Fibroblast of pulmonary artery (primary cell): ENCODE results near the gene SLC34A1.
"Not testable (repeated sequence)": the region's sequence is repeated elsewhere in the genome, so short reads cannot be mapped to it uniquely, and the experiment has no call there.

Source experiments
- DNase-seq: peaks from one replicate; pipeline ENCODE4 v3.0.0-alpha.2; 2010; ENCODE audit warnings: low read depth
- H3K4me3 ChIP-seq: replicated peaks from 2 replicates; pipeline ENCODE4 v1.5.1; 2011; ENCODE audit warnings: low read depth, mild to moderate bottlenecking, control low read depth, low read length, moderate library complexity
- CTCF ChIP-seq: IDR thresholded peaks from 2 replicates; pipeline ENCODE4 v1.5.1; 2011; ENCODE audit warnings: mild to moderate bottlenecking, control low read depth, low read length, inconsistent platforms; ENCODE audit errors: missing control alignments

SLC34A1 gene

GRCh38 chr5:177419046-177419445 lies 34.8 kb downstream of the SLC34A1 start:
- TF ChIP-seq CTCF: no peak
- DNase-seq: peak; percentile 85
- no peak overlapping the region for H3K4me3 ChIP-seq

DNA sequence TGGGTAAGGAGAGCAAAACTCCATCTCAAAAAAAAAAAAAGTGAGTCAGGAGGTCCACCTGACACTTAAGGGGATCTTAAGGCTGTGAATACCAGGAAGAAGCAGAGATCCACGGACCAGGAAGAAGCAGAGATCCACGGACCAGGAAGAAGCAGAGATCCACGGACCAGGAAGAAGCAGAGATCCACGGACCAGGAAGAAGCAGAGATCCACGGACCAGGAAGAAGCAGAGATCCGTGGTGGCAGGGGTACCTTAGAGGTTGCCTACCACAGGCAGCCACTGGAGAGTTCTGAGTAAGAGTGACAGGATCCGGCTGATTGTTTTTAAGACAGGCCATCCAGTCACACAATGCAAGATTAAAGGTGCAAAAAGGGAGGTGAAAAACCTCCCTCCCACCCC lies 36.2 kb downstream of the SLC34A1 start:
- not testable (repeated sequence) for DNase-seq, H3K4me3 ChIP-seq

- H3K4me3 ChIP-seq: no peak overlapping the region
- no peak for TF ChIP-seq CTCF
- no peak for DNase-seq
These were observed 37.0 kb downstream of the SLC34A1 start for GRCh38 chr5:177421062-177421798.

- TF ChIP-seq CTCF: no peak
- no peak for DNase-seq
- H3K4me3 ChIP-seq: no peak overlapping the region
These were observed 39.4 kb downstream of the SLC34A1 start for GRCh38 chr5:177423671-177424070.

DNA sequence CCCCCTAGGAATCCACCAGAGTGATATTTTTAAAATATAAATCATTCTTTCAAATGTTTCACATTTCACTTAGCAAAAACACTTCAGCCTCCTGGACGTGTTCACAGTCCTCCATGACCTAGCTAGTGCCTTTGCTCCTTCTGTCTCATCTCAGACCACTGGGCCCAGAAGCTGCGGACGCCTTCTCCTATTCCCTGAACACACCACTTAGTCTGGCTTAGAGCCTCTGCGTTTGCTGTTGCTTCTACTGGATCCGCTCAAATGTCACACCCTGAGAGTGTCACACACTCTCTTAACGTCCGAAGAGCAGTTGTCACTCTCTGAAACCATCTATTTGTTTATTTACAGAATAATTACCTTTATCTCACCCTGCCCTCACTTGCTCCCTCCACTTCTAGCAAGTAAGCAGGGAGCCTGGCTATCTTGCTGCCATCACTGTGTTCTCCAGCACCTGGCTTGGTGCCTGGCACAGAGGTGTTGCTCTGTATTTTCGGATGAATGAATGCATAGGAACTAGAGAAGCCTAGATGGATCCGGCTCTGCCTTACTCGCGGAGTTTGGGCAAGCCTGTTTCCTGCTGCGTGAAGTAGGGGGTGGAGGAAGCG lies 41.1 kb downstream of the SLC34A1 start:
- H3K4me3 ChIP-seq: peak overlapping the region; percentile 66
- no peak for DNase-seq
- TF ChIP-seq CTCF: no peak

DNA sequence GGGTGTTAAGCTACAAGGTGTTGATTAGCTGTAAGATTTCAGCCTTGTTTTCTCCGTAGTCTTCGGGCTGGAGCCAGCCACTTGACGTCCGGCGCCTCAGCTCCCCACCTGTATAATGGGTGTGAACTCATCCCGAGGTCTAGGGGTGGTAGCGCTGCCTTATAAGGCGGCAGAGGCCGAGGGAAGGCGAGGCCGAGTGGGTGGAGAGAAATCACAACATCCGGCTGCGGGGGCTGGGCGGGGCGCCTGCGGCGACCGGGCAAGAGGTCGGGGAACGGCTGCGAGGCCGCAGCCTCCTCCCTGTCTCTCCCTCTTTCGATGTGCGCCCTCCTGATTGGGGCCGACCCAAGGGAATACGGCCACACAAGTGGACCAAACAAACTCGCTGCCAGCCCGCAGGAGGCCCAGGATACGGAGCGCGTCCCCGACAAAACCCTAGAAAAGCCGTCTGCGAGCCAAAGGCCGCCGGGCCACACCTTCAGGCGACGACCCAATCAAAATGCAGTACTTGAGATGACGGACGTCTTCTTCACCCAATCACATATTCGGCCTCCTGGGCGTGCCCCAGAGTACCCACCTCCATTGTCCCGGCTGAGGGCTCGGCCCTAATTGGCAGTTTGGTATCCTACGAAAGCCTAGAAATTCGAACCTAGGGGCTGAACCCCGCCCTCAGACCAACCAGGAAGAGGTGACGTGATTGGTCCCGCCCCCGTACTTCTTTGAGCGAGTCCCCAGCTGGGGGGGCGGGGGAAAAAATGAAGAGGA lies 41.7 kb downstream of the SLC34A1 start:
- TF ChIP-seq CTCF: no peak
- peak overlapping the region; percentile 66 for H3K4me3 ChIP-seq

DNA sequence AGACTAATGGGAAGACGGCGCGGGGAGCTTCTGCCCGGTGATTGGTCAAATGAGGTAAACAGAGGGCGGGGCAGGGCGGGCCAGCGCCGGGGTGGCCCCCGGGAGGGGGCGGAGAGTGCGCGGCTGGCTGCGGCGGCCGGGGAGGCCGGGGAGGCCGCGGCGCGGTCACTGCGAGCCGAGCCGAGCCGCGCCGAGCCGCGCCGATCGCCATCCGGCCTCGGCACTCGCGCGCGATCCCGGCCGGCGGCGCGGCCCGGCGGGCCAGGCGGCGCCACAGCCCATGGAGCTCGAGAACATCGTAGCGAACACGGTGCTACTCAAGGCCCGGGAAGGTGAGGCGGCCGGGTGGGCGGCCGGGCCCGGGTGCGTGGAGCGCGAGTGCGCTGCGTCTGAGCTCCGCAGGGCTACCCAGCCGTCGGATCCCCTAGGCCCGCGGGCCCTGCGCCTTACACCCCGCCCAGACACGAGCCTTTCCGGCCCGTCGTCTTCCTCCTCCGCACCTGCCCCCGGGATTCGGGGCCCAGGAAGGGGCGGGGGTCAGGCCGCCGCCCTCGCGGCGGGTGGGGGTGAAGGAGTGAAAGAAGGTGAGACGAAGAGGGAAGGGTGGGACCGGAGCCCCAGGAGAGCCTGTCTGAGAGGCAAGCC lies 42.5 kb downstream of the SLC34A1 start, which contains the start of gene GRK6:
GRK6 (plus strand) TSS at position 111 of the 645 bp plus-strand sequence; CDS start at position 281, 170 bp downstream.
- DNase-seq: no peak
- peak within 1 kb of the TSS; percentile 72 for H3K4me3 ChIP-seq

More for the DNA sequence above, 41.7 kb downstream of the SLC34A1 start:
- peak; percentile 100 for DNase-seq

More for the DNA sequence above, 42.5 kb downstream of the SLC34A1 start, which contains the start of gene GRK6:
- no peak for TF ChIP-seq CTCF
